Measurements from ENCODE around the gene TARP.
A peak's percentile ranks its signal among the peaks of the same experiment; 100 is the strongest.

Gene TARP

DNA sequence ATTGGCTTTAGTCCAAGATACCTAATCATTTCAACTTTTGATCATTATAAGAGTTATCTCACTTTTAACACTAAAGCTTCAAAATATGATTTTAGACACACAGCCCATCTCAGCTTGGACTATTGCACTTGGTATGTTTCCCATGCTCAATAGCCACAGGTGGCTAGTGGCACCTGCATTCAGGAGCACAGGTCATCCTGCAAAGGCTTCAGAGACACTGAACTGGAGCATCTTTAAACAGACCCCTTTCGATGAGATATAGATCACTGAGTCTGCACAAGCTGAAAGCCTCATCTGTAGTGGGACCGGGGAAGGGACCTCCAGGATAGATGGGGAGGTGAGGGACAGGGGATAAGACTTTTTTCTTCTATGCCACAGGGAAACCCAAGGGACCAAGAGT is 48.5 kb upstream of the TARP start:
- TF ChIP-seq CTCF (conservative IDR thresholded peaks at IDR 0.05; ENCODE audit: low read length) (no peak), EZH2phosphoT487 (IDR thresholded peaks at IDR 0.05; ENCODE audit: borderline replicate concordance) (no peak)
- H3K27me3 ChIP-seq (ENCODE audit: insufficient read depth, low read length, poor library complexity, severe bottlenecking) = no peaks in the 10 kb centered on the region
- no peak overlapping the region for H3K4me2 ChIP-seq (ENCODE audit: low read depth, low read length, poor library complexity, severe bottlenecking)
- H3K79me2 ChIP-seq (ENCODE audit: insufficient read depth, low read length) = peaks cover 11% of the 10 kb centered on the region
- H3K9me2 ChIP-seq (replicated peaks; ENCODE audit: low read depth, low read length) = no peaks in the 10 kb centered on the region
- H3K36me3 ChIP-seq (ENCODE audit: insufficient read depth, low read length) = no peaks in the 10 kb centered on the region
- no peaks in the 10 kb centered on the region for H3F3A ChIP-seq (ENCODE audit: low read depth)
- H3K9ac ChIP-seq (ENCODE audit: low read depth, low read length, poor library complexity, severe bottlenecking) = no peak overlapping the region
- no peaks in the 10 kb centered on the region for H4K20me1 ChIP-seq (ENCODE audit: insufficient read depth, low read length, poor library complexity, severe bottlenecking)
- H2AFZ ChIP-seq (ENCODE audit: low read length) = no peak overlapping the region
- H3K4me1 ChIP-seq (ENCODE audit: insufficient read depth, low read length, poor library complexity, severe bottlenecking) = peaks cover 45% of the 10 kb centered on the region
- H3K9me3 ChIP-seq (ENCODE audit: insufficient read depth, low read depth, low read length) = no peaks in the 10 kb centered on the region
- H3K4me3 ChIP-seq (ENCODE audit: low read length, poor library complexity, severe bottlenecking) = no peak overlapping the region

GRCh38 chr7:38321515-38321944 is 48.1 kb upstream of the TARP start:
- Histone ChIP-seq H3K9me2 (replicated peaks; ENCODE audit: low read depth, low read length) (no peaks in the 10 kb centered on the region), H4K20me1 (ENCODE audit: insufficient read depth, low read length, poor library complexity, severe bottlenecking) (no peaks in the 10 kb centered on the region), H3K27me3 (ENCODE audit: insufficient read depth, low read length, poor library complexity, severe bottlenecking) (no peaks in the 10 kb centered on the region), H3K9me3 (ENCODE audit: insufficient read depth, low read depth, low read length) (no peaks in the 10 kb centered on the region), H2AFZ (ENCODE audit: low read length) (no peak overlapping the region), H3F3A (ENCODE audit: low read depth) (no peaks in the 10 kb centered on the region), H3K4me3 (ENCODE audit: low read length, poor library complexity, severe bottlenecking) (no peak overlapping the region), H3K36me3 (ENCODE audit: insufficient read depth, low read length) (no peaks in the 10 kb centered on the region), H3K4me1 (ENCODE audit: insufficient read depth, low read length, poor library complexity, severe bottlenecking) (peaks cover 45% of the 10 kb centered on the region), H3K4me2 (ENCODE audit: low read depth, low read length, poor library complexity, severe bottlenecking) (peak overlapping the region; percentile 40), H3K9ac (ENCODE audit: low read depth, low read length, poor library complexity, severe bottlenecking) (no peak overlapping the region), H3K79me2 (ENCODE audit: insufficient read depth, low read length) (peaks cover 13% of the 10 kb centered on the region)
- TF ChIP-seq CTCF (conservative IDR thresholded peaks at IDR 0.05; ENCODE audit: low read length) (no peak), EZH2phosphoT487 (IDR thresholded peaks at IDR 0.05; ENCODE audit: borderline replicate concordance) (no peak)

DNA sequence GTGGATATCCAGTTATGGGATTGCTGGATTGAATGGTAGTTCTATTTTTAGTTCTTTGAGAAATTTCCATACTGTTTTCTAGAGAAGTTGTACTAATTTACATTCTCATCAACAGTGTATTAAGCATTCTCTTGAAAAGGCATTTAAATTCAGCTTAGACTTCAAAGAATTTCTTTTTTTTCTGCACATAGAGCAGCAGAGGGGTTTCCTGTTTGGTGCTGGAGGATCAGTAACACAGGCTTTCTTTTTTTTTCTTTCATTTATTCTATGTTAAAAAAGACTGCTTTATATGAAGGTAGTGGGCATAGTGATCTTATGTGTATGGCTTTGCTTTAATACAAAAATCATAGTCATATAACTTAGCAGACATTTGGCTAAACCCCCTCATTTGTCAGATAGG is 47.6 kb upstream of the TARP start:
- H3K27me3 ChIP-seq (ENCODE audit: insufficient read depth, low read length, poor library complexity, severe bottlenecking) = no peaks in the 10 kb centered on the region
- H3K4me2 ChIP-seq (ENCODE audit: low read depth, low read length, poor library complexity, severe bottlenecking) = peak overlapping the region; percentile 40
- H3K9ac ChIP-seq (ENCODE audit: low read depth, low read length, poor library complexity, severe bottlenecking) = no peak overlapping the region
- no peaks in the 10 kb centered on the region for H3K9me2 ChIP-seq (replicated peaks; ENCODE audit: low read depth, low read length)
- H3K4me1 ChIP-seq (ENCODE audit: insufficient read depth, low read length, poor library complexity, severe bottlenecking) = peaks cover 45% of the 10 kb centered on the region
- no peaks in the 10 kb centered on the region for H3K9me3 ChIP-seq (ENCODE audit: insufficient read depth, low read depth, low read length)
- H4K20me1 ChIP-seq (ENCODE audit: insufficient read depth, low read length, poor library complexity, severe bottlenecking) = no peaks in the 10 kb centered on the region
- H2AFZ ChIP-seq (ENCODE audit: low read length) = no peak overlapping the region
- TF ChIP-seq EZH2phosphoT487 (IDR thresholded peaks at IDR 0.05; ENCODE audit: borderline replicate concordance) = no peak
- TF ChIP-seq CTCF (conservative IDR thresholded peaks at IDR 0.05; ENCODE audit: low read length) = no peak
- H3K4me3 ChIP-seq (ENCODE audit: low read length, poor library complexity, severe bottlenecking) = no peak overlapping the region
- peaks cover 13% of the 10 kb centered on the region for H3K79me2 ChIP-seq (ENCODE audit: insufficient read depth, low read length)
- no peaks in the 10 kb centered on the region for H3F3A ChIP-seq (ENCODE audit: low read depth)
- H3K36me3 ChIP-seq (ENCODE audit: insufficient read depth, low read length) = no peaks in the 10 kb centered on the region
